HCT116 (cell line): ENCODE measurements around the gene FGF18. TPM values are rescaled to one million over a fixed set of nuclear protein-coding genes. Genes with fewer than 3 reads are reported as not detected.

Experiments
- ATAC-seq: fragments of 200-7000 bp; cut with Tn5 transposase; 2 replicates; pipeline ENCODE4 v1.9.1; 2020; ENCODE audit warnings: mild to moderate bottlenecking, moderate library complexity
- BruUV-seq: library from RNA; stranded (reverse); fragments of 400-500 nt; replicated peaks from 2 replicates; lab custom pipeline; 2021; lab: Mats Ljungman, UMichigan
- CTCF ChIA-PET: fragments of 300-600 bp; sonication (Branson Sonifier 250); formaldehyde crosslinking; loops from one replicate; lab custom pipeline; 2021; ENCODE audit warnings: antibody characterized with exemption; lab: Charles Lee
- POLR2A ChIA-PET: fragments of 300-600, 350-600 bp; sonication (Branson Sonifier 250); formaldehyde crosslinking; loops from one replicate; lab custom pipeline; 2021; ENCODE audit warnings: antibody characterized with exemption; lab: Charles Lee
- RAD21 ChIA-PET, 2 experiments: fragments of 300-600 bp; sonication (Branson Sonifier 250); formaldehyde crosslinking; loops; one replicate each; lab custom pipeline; 2023; ENCODE audit warnings: low total read pairs in 2 of 2; ENCODE audit not compliant: uncharacterized antibody in 2 of 2, unreplicated experiment in 2 of 2, low non-redundant PET in 1 of 2; lab: Charles Lee
- DNase-seq: peaks from one replicate; pipeline ENCODE4 v3.0.0-alpha.2; 2010; ENCODE audit warnings: low read depth, low spot score
- H2AFZ ChIP-seq: fragments of 200-600 bp; shearing (Covaris generic), sonication (generic); 2 replicates; pipeline ENCODE4 v1.6.1; 2017; ENCODE audit warnings: low read depth, mixed run types, mixed read lengths, antibody characterized with exemption, low read length; ENCODE audit not compliant: poor library complexity, severe bottlenecking
- H3K27ac ChIP-seq: 2 replicates; pipeline ENCODE4 v1.5.1; 2012; ENCODE audit warnings: low read depth, low read length
- H3K27me3 ChIP-seq: fragments of 200-600 bp; sonication (generic); 2 replicates; pipeline ENCODE4 v1.6.1; 2016; ENCODE audit warnings: mixed run types, low read length, mixed read lengths; ENCODE audit not compliant: insufficient read depth
- H3K36me3 ChIP-seq, 2 experiments: fragments of 200-500 bp in 1 of 2; fragments of 200-600 bp in 1 of 2; sonication (Bioruptor generic) in 1 of 2; sonication (generic) in 1 of 2; 2 replicates each; pipeline versions ENCODE4 v1.5.1 to v1.6.1; 2014 to 2016; ENCODE audit warnings: low read length in 2 of 2, inconsistent platforms in 1 of 2, mixed read lengths in 1 of 2, mixed run types in 1 of 2; ENCODE audit not compliant: insufficient read depth in 2 of 2, control insufficient read depth in 1 of 2
- H3K4me1 ChIP-seq, 2 experiments: fragments of 200-600 bp in 1 of 2; sonication (generic) in 1 of 2; 2 replicates each; pipeline versions ENCODE4 v1.5.1 to v1.6.1; 2012 to 2017; ENCODE audit warnings: low read length in 2 of 2, inconsistent platforms in 1 of 2, mild to moderate bottlenecking in 1 of 2, mixed read lengths in 1 of 2, mixed run types in 1 of 2, moderate library complexity in 1 of 2; ENCODE audit not compliant: insufficient read depth in 2 of 2, control insufficient read depth in 1 of 2
- H3K4me2 ChIP-seq: fragments of 200-600 bp; sonication (generic); 2 replicates; pipeline ENCODE4 v1.6.1; 2017; ENCODE audit warnings: mixed run types, low read length, mixed read lengths
- H3K4me3 ChIP-seq, 2 experiments: fragments of 200-600 bp in 1 of 2; sonication (generic) in 1 of 2; replicated peaks in 1 of 2; 2 replicates each; pipeline ENCODE4 v1.5.1; 2011 to 2016; ENCODE audit warnings: low read length in 2 of 2, control low read depth in 1 of 2, low read depth in 1 of 2, mild to moderate bottlenecking in 1 of 2, mixed read lengths in 1 of 2, mixed run types in 1 of 2
- H3K79me2 ChIP-seq: fragments of 200-600 bp; sonication (generic); 2 replicates; pipeline ENCODE4 v1.6.1; 2017; ENCODE audit warnings: mild to moderate bottlenecking, mixed run types, low read length, moderate library complexity, mixed read lengths; ENCODE audit not compliant: insufficient read depth
- H3K9ac ChIP-seq: fragments of 200-600 bp; sonication (generic); 2 replicates; pipeline ENCODE4 v1.6.1; 2016; ENCODE audit warnings: low read length, mixed read lengths
- H3K9me2 ChIP-seq: fragments of 200-600 bp; sonication (generic), shearing (Covaris generic); 2 replicates; pipeline ENCODE4 v1.6.1; 2017; ENCODE audit warnings: mixed run types, mild to moderate bottlenecking, moderate library complexity; ENCODE audit not compliant: insufficient read depth
- H3K9me3 ChIP-seq, 2 experiments: fragments of 200-500 bp in 1 of 2; fragments of 200-600 bp in 1 of 2; sonication (Bioruptor generic) in 1 of 2; sonication (generic) in 1 of 2; 2 replicates each; pipeline ENCODE4 v1.6.1; 2014 to 2017; ENCODE audit warnings: low read length in 2 of 2, mixed read lengths in 2 of 2, inconsistent platforms in 1 of 2, low read depth in 1 of 2, mild to moderate bottlenecking in 1 of 2, mixed run types in 1 of 2, moderate library complexity in 1 of 2; ENCODE audit not compliant: control insufficient read depth in 1 of 2, insufficient read depth in 1 of 2
- H4K20me1 ChIP-seq: fragments of 200-600 bp; sonication (generic), shearing (Covaris generic); 2 replicates; pipeline ENCODE4 v1.6.1; 2017; ENCODE audit warnings: mixed run types, mild to moderate bottlenecking, moderate library complexity; ENCODE audit not compliant: insufficient read depth
- CBX3 ChIP-seq: IDR thresholded peaks from 2 replicates; pipeline ENCODE4 v1.6.1; 2012; ENCODE audit warnings: low read depth
- EGR1 ChIP-seq: IDR thresholded peaks from 2 replicates; pipeline ENCODE4 v1.6.1; 2012; ENCODE audit warnings: low read depth
- RAD21 ChIP-seq: IDR thresholded peaks from 2 replicates; pipeline ENCODE4 v1.6.1; 2012; ENCODE audit warnings: low read depth, mild to moderate bottlenecking
- TCF7L2 ChIP-seq: IDR thresholded peaks from 2 replicates; pipeline ENCODE4 v1.7.0; 2011; ENCODE audit warnings: borderline replicate concordance, inconsistent platforms; ENCODE audit not compliant: insufficient read depth, insufficient read length; ENCODE audit errors: extremely low read depth
- YY1 ChIP-seq: IDR thresholded peaks from 2 replicates; pipeline ENCODE4 v1.6.1; 2011; ENCODE audit warnings: low read length, low read depth, moderate library complexity, mild to moderate bottlenecking; ENCODE audit not compliant: insufficient replicate concordance; ENCODE audit errors: extremely low read depth
- intact Hi-C: fragments of 100-400 bp; cut with micrococcal nuclease; formaldehyde crosslinking; loops from 2 replicates; pipeline ENCODE4 v1.10.0; 2022
- total RNA-seq: library from RNA; stranded (reverse); gene quantifications from one replicate; pipeline ENCODE4 v1.2.1, GENCODE V29; 2021; ENCODE audit not compliant: unreplicated experiment
- TF ChIP-seq, protein P1 (sequence below): IDR thresholded peaks from 2 replicates; pipeline ENCODE4 v1.6.1; 2012
- TF ChIP-seq, protein P2 (sequence below), 3 experiments: fragments of 200-600 bp in 1 of 3; sonication (generic) in 1 of 3; IDR thresholded peaks in 2 of 3; conservative IDR thresholded peaks in 1 of 3; 2 replicates each; pipeline ENCODE4 v1.5.1; 2012 to 2017; ENCODE audit warnings: low read depth in 2 of 3, low read length in 2 of 3, antibody characterized with exemption in 1 of 3, borderline replicate concordance in 1 of 3, control low read depth in 1 of 3, mild to moderate bottlenecking in 1 of 3, mixed read lengths in 1 of 3, mixed run types in 1 of 3, moderate library complexity in 1 of 3; ENCODE audit not compliant: insufficient read depth in 1 of 3
- TF ChIP-seq, protein P3 (sequence below): IDR thresholded peaks from 2 replicates; pipeline ENCODE4 v1.6.1; 2012; ENCODE audit warnings: low read depth

The FGF18 gene
- total RNA-seq, 1 experiment from 2014 or later = 0.96 TPM

DNA sequence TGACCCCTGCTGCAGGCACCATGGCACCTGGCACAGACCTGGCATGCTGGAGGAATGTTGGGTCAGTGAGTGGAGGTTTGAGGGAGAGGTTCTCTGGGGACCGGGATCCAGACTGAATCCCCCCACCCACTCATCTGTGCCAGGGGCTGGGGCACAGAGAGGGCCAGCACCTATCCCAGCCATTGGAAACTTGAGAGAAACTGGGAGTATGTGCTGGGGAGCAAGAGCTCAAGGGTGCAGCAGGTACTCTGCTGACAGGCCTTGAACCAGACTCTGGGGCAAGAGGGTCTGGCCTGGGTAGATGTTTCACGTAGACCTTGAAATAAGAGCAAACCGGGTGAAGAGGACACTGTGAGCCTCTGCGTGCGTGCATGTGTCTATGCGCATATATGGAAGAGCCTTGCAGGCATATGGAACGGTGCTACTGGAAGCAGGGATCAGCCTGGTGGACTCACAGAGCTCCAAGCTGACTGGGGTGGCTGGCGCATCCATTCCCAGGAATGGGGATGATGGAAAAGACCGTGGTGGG, 8.8 kb downstream of the FGF18 start:
- no peaks in the 10 kb centered on the region for H3K27me3 ChIP-seq
- ATAC-seq (no peak), DNase-seq (no peak)
- H3K9me2 ChIP-seq = no peaks in the 10 kb centered on the region
- intact Hi-C loops = no loop called here
- no peaks in the 10 kb centered on the region for H3K79me2 ChIP-seq
- H3K4me2 ChIP-seq = no peak overlapping the region
- H3K9me3 ChIP-seq = no peaks in the 10 kb centered on the region
- H3K36me3 ChIP-seq = no peaks in the 10 kb centered on the region
- no peak for TF ChIP-seq RAD21
- no peak for TF ChIP-seq TCF7L2
- TF ChIP-seq, protein P1, sequence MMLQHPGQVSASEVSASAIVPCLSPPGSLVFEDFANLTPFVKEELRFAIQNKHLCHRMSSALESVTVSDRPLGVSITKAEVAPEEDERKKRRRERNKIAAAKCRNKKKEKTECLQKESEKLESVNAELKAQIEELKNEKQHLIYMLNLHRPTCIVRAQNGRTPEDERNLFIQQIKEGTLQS = no peak
- TF ChIP-seq EGR1 = no peak
- TF ChIP-seq YY1 = no peak
- no peak for TF ChIP-seq CBX3
- TF ChIP-seq, protein P2, sequence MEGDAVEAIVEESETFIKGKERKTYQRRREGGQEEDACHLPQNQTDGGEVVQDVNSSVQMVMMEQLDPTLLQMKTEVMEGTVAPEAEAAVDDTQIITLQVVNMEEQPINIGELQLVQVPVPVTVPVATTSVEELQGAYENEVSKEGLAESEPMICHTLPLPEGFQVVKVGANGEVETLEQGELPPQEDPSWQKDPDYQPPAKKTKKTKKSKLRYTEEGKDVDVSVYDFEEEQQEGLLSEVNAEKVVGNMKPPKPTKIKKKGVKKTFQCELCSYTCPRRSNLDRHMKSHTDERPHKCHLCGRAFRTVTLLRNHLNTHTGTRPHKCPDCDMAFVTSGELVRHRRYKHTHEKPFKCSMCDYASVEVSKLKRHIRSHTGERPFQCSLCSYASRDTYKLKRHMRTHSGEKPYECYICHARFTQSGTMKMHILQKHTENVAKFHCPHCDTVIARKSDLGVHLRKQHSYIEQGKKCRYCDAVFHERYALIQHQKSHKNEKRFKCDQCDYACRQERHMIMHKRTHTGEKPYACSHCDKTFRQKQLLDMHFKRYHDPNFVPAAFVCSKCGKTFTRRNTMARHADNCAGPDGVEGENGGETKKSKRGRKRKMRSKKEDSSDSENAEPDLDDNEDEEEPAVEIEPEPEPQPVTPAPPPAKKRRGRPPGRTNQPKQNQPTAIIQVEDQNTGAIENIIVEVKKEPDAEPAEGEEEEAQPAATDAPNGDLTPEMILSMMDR (IDR thresholded peaks at IDR 0.05 in 2 of 3, conservative IDR thresholded peaks at IDR 0.05 in 1 of 3; ENCODE audit: borderline replicate concordance in 1 of 3, insufficient read depth in 1 of 3, low read depth in 2 of 3, low read length in 2 of 3) = no peak
- TF ChIP-seq, protein P3, sequence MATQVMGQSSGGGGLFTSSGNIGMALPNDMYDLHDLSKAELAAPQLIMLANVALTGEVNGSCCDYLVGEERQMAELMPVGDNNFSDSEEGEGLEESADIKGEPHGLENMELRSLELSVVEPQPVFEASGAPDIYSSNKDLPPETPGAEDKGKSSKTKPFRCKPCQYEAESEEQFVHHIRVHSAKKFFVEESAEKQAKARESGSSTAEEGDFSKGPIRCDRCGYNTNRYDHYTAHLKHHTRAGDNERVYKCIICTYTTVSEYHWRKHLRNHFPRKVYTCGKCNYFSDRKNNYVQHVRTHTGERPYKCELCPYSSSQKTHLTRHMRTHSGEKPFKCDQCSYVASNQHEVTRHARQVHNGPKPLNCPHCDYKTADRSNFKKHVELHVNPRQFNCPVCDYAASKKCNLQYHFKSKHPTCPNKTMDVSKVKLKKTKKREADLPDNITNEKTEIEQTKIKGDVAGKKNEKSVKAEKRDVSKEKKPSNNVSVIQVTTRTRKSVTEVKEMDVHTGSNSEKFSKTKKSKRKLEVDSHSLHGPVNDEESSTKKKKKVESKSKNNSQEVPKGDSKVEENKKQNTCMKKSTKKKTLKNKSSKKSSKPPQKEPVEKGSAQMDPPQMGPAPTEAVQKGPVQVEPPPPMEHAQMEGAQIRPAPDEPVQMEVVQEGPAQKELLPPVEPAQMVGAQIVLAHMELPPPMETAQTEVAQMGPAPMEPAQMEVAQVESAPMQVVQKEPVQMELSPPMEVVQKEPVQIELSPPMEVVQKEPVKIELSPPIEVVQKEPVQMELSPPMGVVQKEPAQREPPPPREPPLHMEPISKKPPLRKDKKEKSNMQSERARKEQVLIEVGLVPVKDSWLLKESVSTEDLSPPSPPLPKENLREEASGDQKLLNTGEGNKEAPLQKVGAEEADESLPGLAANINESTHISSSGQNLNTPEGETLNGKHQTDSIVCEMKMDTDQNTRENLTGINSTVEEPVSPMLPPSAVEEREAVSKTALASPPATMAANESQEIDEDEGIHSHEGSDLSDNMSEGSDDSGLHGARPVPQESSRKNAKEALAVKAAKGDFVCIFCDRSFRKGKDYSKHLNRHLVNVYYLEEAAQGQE = no peak
- no peak overlapping the region for H3K27ac ChIP-seq
- H3K9ac ChIP-seq = no peak overlapping the region
- peaks cover 9 to 13% of the 10 kb centered on the region in 2 experiments for H3K4me1 ChIP-seq
- H3K4me3 ChIP-seq = no peak overlapping the region
- ChIA-PET POLR2A (interaction anchor here (0.7 to 0.9 kb wide), 2 partner anchors 10 to 41 kb away, joined by 3 to 5 read pairs; no protein-coding TSS in a partner anchor), CTCF (no interaction called here), RAD21 (no interaction called here)
- BruUV-seq = no TSS peak
- H4K20me1 ChIP-seq = no peaks in the 10 kb centered on the region
- no peak overlapping the region for H2AFZ ChIP-seq
